GM19324 (cell line): ENCODE results near the gene CD44.

Source experiments
- ATAC-seq: cut with Tn5 transposase; IDR thresholded peaks from one replicate; pipeline ENCODE4 v1.9.1; 2021; ENCODE audit warnings: mild to moderate bottlenecking, moderate library complexity; ENCODE audit not compliant: unreplicated experiment, low FRiP score

Gene CD44

GRCh38 chr11:35250192-35250591 is 111.2 kb downstream of the CD44 start:
- ATAC-seq = no peak

GRCh38 chr11:35250621-35251020 is 111.7 kb downstream of the CD44 start:
- no peak for ATAC-seq

GRCh38 chr11:35253237-35253636 is 114.3 kb downstream of the CD44 start:
- ATAC-seq = no peak

GRCh38 chr11:35255514-35255913 is 116.5 kb downstream of the CD44 start:
- no peak for ATAC-seq

GRCh38 chr11:35256296-35256695 is 117.3 kb downstream of the CD44 start:
- ATAC-seq = no peak

- peak; percentile 96 for ATAC-seq
Observed at GRCh38 chr11:35257281-35257680, 118.3 kb downstream of the CD44 start.

- ATAC-seq = no peak
Observed at GRCh38 chr11:35259529-35259928, 120.6 kb downstream of the CD44 start.

- no peak for ATAC-seq
Observed at GRCh38 chr11:35260342-35260985, 121.5 kb downstream of the CD44 start.

- ATAC-seq = no peak
Observed at GRCh38 chr11:35261197-35261596, 122.2 kb downstream of the CD44 start.

GRCh38 chr11:35262056-35262455 is 123.1 kb downstream of the CD44 start:
- no peak for ATAC-seq

GRCh38 chr11:35262735-35263134 is 123.8 kb downstream of the CD44 start:
- ATAC-seq = no peak

GRCh38 chr11:35265755-35266454 is 126.9 kb downstream of the CD44 start:
- no peak for ATAC-seq

GRCh38 chr11:35267504-35267903 is 128.5 kb downstream of the CD44 start:
- ATAC-seq = no peak

- no peak for ATAC-seq
Observed at GRCh38 chr11:35270342-35270741, 131.4 kb downstream of the CD44 start.

- no peak for ATAC-seq
Observed at GRCh38 chr11:35271031-35271430, 132.1 kb downstream of the CD44 start.

- ATAC-seq = peak; percentile 79
Observed at GRCh38 chr11:35272391-35272902, 133.5 kb downstream of the CD44 start.

- ATAC-seq = no peak
Observed at GRCh38 chr11:35274909-35275785, 136.2 kb downstream of the CD44 start.

- ATAC-seq = no peak
Observed at GRCh38 chr11:35275786-35276170, 136.8 kb downstream of the CD44 start.

- ATAC-seq = no peak
Observed at GRCh38 chr11:35276396-35277145, 137.6 kb downstream of the CD44 start.

- ATAC-seq = no peak
Observed at GRCh38 chr11:35277827-35278226, 138.9 kb downstream of the CD44 start.
